SK-N-SH (cell line): ENCODE data around the gene TSPAN15. TPM values are rescaled to one million over a fixed set of nuclear protein-coding genes. Genes with fewer than 3 reads are reported as not detected.

ENCODE experiments used
- CTCF ChIA-PET: fragments of 300-600, 350-600 bp; formaldehyde crosslinking; extraction: SDS; loops from one replicate; lab custom pipeline; 2021; lab: Yijun Ruan, JAX
- POLR2A ChIA-PET: fragments of 350-600 bp; sonication (Branson Sonifier 250); formaldehyde crosslinking; extraction: SDS; loops from one replicate; lab custom pipeline; 2020; ENCODE audit warnings: antibody characterized with exemption, inconsistent platforms; lab: Yijun Ruan, JAX
- DNase-seq: peaks from one replicate; pipeline ENCODE4 v3.0.0; 2012
- H2AFZ ChIP-seq: fragments of 200-600 bp; sonication (generic); 2 replicates; pipeline ENCODE4 v1.8.1; 2016; ENCODE audit warnings: antibody characterized with exemption, mild to moderate bottlenecking, low read depth
- H3F3A ChIP-seq: fragments of 200-600 bp; sonication (generic); replicated peaks from 2 replicates; pipeline ENCODE3; 2016; ENCODE audit warnings: antibody characterized with exemption, mild to moderate bottlenecking; ENCODE audit not compliant: insufficient read depth
- H3K27ac ChIP-seq, 2 experiments: fragments of 200-500 bp in 1 of 2; fragments of 200-600 bp in 1 of 2; sonication (Bioruptor generic) in 1 of 2; sonication (generic), shearing (Covaris generic) in 1 of 2; 2 replicates each; pipeline versions ENCODE4 v1.5.1 to v1.6.1; 2014 to 2016; ENCODE audit warnings: low read depth in 2 of 2, inconsistent platforms in 1 of 2, low read length in 1 of 2, mild to moderate bottlenecking in 1 of 2, mixed read lengths in 1 of 2
- H3K27me3 ChIP-seq: fragments of 200-600 bp; sonication (generic), shearing (Covaris generic); 2 replicates; pipeline ENCODE4 v1.6.1; 2016; ENCODE audit warnings: mixed run types; ENCODE audit not compliant: insufficient read depth
- H3K36me3 ChIP-seq, 2 experiments: fragments of 200-500 bp in 1 of 2; fragments of 200-600 bp in 1 of 2; sonication (Bioruptor generic) in 1 of 2; sonication (generic) in 1 of 2; replicated peaks in 1 of 2; 2 replicates each; pipeline versions ENCODE3 to v1.5.1; 2014 to 2016; ENCODE audit warnings: low read length in 1 of 2, mild to moderate bottlenecking in 1 of 2; ENCODE audit not compliant: insufficient read depth in 2 of 2, control insufficient read depth in 1 of 2
- H3K4me1 ChIP-seq, 2 experiments: fragments of 200-500 bp in 1 of 2; fragments of 200-600 bp in 1 of 2; sonication (Bioruptor generic) in 1 of 2; sonication (generic), shearing (Covaris generic) in 1 of 2; 2 replicates each; pipeline versions ENCODE4 v1.5.1 to v1.6.1; 2014 to 2016; ENCODE audit warnings: low read depth in 1 of 2, low read length in 1 of 2, mixed run types in 1 of 2; ENCODE audit not compliant: insufficient read depth in 2 of 2, control insufficient read depth in 1 of 2
- H3K4me2 ChIP-seq: fragments of 200-600 bp; sonication (generic), shearing (Covaris generic); 2 replicates; pipeline ENCODE4 v1.6.1; 2017; ENCODE audit warnings: mixed run types
- H3K4me3 ChIP-seq, 2 experiments: fragments of 200-500 bp in 1 of 2; fragments of 200-600 bp in 1 of 2; sonication (Bioruptor generic) in 1 of 2; sonication (generic), shearing (Covaris generic) in 1 of 2; 2 replicates each; pipeline versions ENCODE4 v1.5.1 to v1.8.1; 2014 to 2016; ENCODE audit warnings: low read depth in 2 of 2, inconsistent platforms in 1 of 2, low read length in 1 of 2, mild to moderate bottlenecking in 1 of 2, mixed read lengths in 1 of 2, moderate library complexity in 1 of 2
- H3K79me2 ChIP-seq: fragments of 200-600 bp; sonication (generic); 2 replicates; pipeline ENCODE4 v1.8.1; 2017; ENCODE audit warnings: mild to moderate bottlenecking; ENCODE audit not compliant: insufficient read depth
- H3K9ac ChIP-seq: fragments of 200-600 bp; sonication (generic); 2 replicates; pipeline ENCODE4 v1.6.1; 2017; ENCODE audit warnings: mixed run types
- H3K9me2 ChIP-seq: fragments of 200-600 bp; sonication (generic); 2 replicates; pipeline ENCODE4 v1.6.1; 2017; ENCODE audit warnings: mixed run types
- H3K9me3 ChIP-seq: fragments of 200-600 bp; sonication (generic); 2 replicates; pipeline ENCODE4 v1.6.1; 2017; ENCODE audit warnings: mixed run types, mild to moderate bottlenecking, moderate library complexity
- H4K20me1 ChIP-seq: fragments of 200-600 bp; sonication (generic); 2 replicates; pipeline ENCODE4 v1.6.1; 2017; ENCODE audit warnings: mild to moderate bottlenecking, mixed run types; ENCODE audit not compliant: insufficient read depth
- EZH2phosphoT487 ChIP-seq: fragments of 200-600 bp; sonication (generic); IDR thresholded peaks from 2 replicates; pipeline ENCODE4 v1.6.1; 2017; ENCODE audit warnings: low read depth, mixed run types, mild to moderate bottlenecking, antibody characterized with exemption, moderate library complexity, borderline replicate concordance
- FOXJ3 ChIP-seq: sonication (generic); formaldehyde crosslinking; IDR thresholded peaks from 2 replicates; pipeline ENCODE4 v1.5.1; 2020; ENCODE audit warnings: mild to moderate bottlenecking, missing genetic modification reagents
- FOXM1 ChIP-seq: IDR thresholded peaks from 2 replicates; pipeline ENCODE4 v1.4.0; 2012; ENCODE audit warnings: low read depth, mild to moderate bottlenecking
- GABPA ChIP-seq: IDR thresholded peaks from 2 replicates; pipeline ENCODE4 v1.4.0; 2012; ENCODE audit warnings: low read depth, mild to moderate bottlenecking
- MXI1 ChIP-seq: IDR thresholded peaks from 2 replicates; pipeline ENCODE4 v1.6.1; 2012; ENCODE audit warnings: mild to moderate bottlenecking, low read depth, low read length, improper control_type of control experiment
- NFIC ChIP-seq: IDR thresholded peaks from 2 replicates; pipeline ENCODE4 v1.4.0; 2012; ENCODE audit warnings: borderline replicate concordance
- POLR2AphosphoS5 ChIP-seq: IDR thresholded peaks from 2 replicates; pipeline ENCODE4 v1.6.1; 2012; ENCODE audit warnings: low read depth, low read length
- RCOR1 ChIP-seq: fragments of 150-350 bp; IDR thresholded peaks from 2 replicates; pipeline ENCODE4 v1.6.1; 2017; ENCODE audit warnings: antibody characterized with exemption, low read length
- RFX5 ChIP-seq: IDR thresholded peaks from 2 replicates; pipeline ENCODE4 v1.6.1; 2012; ENCODE audit warnings: mild to moderate bottlenecking, improper control_type of control experiment, low read length
- SIN3A ChIP-seq: IDR thresholded peaks from 2 replicates; pipeline ENCODE4 v1.6.1; 2012; ENCODE audit warnings: low read depth, mild to moderate bottlenecking, low read length, moderate library complexity, borderline replicate concordance
- SMC3 ChIP-seq: IDR thresholded peaks from 2 replicates; pipeline ENCODE4 v1.6.1; 2012; ENCODE audit warnings: low read depth, low read length, improper control_type of control experiment
- TCF12 ChIP-seq: IDR thresholded peaks from 2 replicates; pipeline ENCODE4 v1.4.0; 2012
- YY1 ChIP-seq: IDR thresholded peaks from 2 replicates; pipeline ENCODE4 v1.4.0; 2012; ENCODE audit warnings: low read depth, mild to moderate bottlenecking
- WGBS: methylation state at CpG from one replicate; pipeline ENCODE4 v1.1.6; 2017; ENCODE audit warnings: low lambda C conversion rate; 5-methylcytosine and 5-hydroxymethylcytosine counted together
- polyA plus RNA-seq, 3 experiments: library from polyadenylated mRNA; depleted of rRNA; stranded (reverse); fragments of >200 nt; gene quantifications; 2 replicates each; pipeline ENCODE4 v1.2.3, GENCODE V29; 2012
- TF ChIP-seq, protein P1 (sequence below): IDR thresholded peaks from 2 replicates; pipeline ENCODE4 v1.4.0; 2012; ENCODE audit warnings: low read depth, borderline replicate concordance
- TF ChIP-seq, protein P2 (sequence below): fragments of 200-600 bp; sonication (generic); IDR thresholded peaks from 2 replicates; pipeline ENCODE4 v1.6.1; 2017; ENCODE audit warnings: antibody characterized with exemption, mild to moderate bottlenecking, moderate library complexity
- TF ChIP-seq, protein P3 (sequence below): fragments of 150-350 bp; IDR thresholded peaks from 2 replicates; pipeline ENCODE4 v1.6.1; 2016; ENCODE audit warnings: mild to moderate bottlenecking, low read depth, low read length
- TF ChIP-seq, protein P4 (sequence below): fragments of 150-350 bp; IDR thresholded peaks from 2 replicates; pipeline ENCODE4 v1.6.1; 2017; ENCODE audit warnings: antibody characterized with exemption, low read length, low read depth, borderline replicate concordance
- TF ChIP-seq, protein P5 (sequence below): IDR thresholded peaks from 2 replicates; pipeline ENCODE4 v1.4.0; 2012; ENCODE audit warnings: low read depth
- TF ChIP-seq, protein P6 (sequence below): IDR thresholded peaks from 2 replicates; pipeline ENCODE4 v1.4.0; 2012; ENCODE audit warnings: low read depth, borderline replicate concordance
- TF ChIP-seq, protein P7 (sequence below): IDR thresholded peaks from 2 replicates; pipeline ENCODE4; 2012

Gene TSPAN15
- polyA plus RNA-seq, 1 of the 3 experiments (the other 2 are of a cell fraction), result 8.5 TPM

DNA sequence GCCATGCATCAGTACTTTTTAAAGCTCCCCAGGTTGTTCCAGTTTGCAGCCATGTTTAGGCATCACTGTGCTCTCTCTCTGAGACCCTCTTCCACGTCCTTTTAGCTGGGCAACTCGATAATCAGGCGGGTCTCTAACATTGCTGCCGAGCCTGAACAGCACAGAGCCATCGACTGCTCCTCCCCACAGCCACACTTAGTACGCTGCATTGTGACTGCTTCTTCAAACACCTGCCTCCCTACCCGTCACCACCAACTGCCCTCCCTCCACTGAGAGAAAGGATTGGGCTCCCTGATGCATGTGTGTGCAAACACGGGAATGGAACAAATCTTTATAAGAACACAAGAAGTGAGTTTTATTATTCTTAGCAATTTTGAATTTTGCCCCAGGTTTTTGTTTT lies 23.1 kb upstream of the TSPAN15 start (continued):
- TF ChIP-seq EZH2phosphoT487, result no peak

DNA sequence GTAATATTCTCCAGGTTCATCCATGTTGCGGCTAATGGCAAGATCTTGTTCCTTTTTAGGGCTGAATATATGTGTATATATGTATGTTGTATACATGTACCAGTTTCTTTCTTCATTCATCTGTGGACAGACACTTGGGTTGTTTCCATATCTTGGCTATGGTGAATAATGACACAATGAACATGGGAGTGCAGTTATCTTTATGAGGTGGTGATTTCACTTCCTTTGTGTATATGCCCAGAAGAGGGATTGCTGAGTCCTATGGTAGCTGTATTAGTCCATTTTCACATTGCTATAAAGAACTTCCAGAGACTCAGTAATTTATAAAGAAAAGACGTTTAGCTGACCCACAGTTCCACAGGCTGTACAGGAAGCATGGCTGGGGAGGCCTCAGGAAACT lies 17.1 kb upstream of the TSPAN15 start:
- no peaks in the 10 kb centered on the region for H3F3A ChIP-seq
- peaks cover 9 to 13% of the 10 kb centered on the region in 2 experiments; a peak in 3 of 4 replicates for H3K4me1 ChIP-seq
- H3K9ac ChIP-seq, result no peak overlapping the region
- no peak overlapping the region for H3K4me3 ChIP-seq
- 45% methylated on average over 2 of the region's 2 CpGs for WGBS
- no peaks in the 10 kb centered on the region for H3K36me3 ChIP-seq
- H3K9me3 ChIP-seq, result no peaks in the 10 kb centered on the region
- H3K4me2 ChIP-seq, result no peak overlapping the region
- ChIA-PET POLR2A (no interaction called here), CTCF (interaction anchor here (1.1 to 1.4 kb wide), 3 partner anchors 10 to 15 kb away, joined by 3 to 4 read pairs (median 3); no protein-coding TSS in a partner anchor)
- no peak for DNase-seq
- no peaks in the 10 kb centered on the region for H4K20me1 ChIP-seq
- no peak overlapping the region for H3K27ac ChIP-seq
- H3K9me2 ChIP-seq, result no peaks in the 10 kb centered on the region
- H2AFZ ChIP-seq, result no peak overlapping the region
- H3K79me2 ChIP-seq, result no peaks in the 10 kb centered on the region
- H3K27me3 ChIP-seq, result no peaks in the 10 kb centered on the region
- TF ChIP-seq, protein P1, sequence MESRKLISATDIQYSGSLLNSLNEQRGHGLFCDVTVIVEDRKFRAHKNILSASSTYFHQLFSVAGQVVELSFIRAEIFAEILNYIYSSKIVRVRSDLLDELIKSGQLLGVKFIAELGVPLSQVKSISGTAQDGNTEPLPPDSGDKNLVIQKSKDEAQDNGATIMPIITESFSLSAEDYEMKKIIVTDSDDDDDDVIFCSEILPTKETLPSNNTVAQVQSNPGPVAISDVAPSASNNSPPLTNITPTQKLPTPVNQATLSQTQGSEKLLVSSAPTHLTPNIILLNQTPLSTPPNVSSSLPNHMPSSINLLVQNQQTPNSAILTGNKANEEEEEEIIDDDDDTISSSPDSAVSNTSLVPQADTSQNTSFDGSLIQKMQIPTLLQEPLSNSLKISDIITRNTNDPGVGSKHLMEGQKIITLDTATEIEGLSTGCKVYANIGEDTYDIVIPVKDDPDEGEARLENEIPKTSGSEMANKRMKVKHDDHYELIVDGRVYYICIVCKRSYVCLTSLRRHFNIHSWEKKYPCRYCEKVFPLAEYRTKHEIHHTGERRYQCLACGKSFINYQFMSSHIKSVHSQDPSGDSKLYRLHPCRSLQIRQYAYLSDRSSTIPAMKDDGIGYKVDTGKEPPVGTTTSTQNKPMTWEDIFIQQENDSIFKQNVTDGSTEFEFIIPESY, result no peak
- TF ChIP-seq, protein P2, sequence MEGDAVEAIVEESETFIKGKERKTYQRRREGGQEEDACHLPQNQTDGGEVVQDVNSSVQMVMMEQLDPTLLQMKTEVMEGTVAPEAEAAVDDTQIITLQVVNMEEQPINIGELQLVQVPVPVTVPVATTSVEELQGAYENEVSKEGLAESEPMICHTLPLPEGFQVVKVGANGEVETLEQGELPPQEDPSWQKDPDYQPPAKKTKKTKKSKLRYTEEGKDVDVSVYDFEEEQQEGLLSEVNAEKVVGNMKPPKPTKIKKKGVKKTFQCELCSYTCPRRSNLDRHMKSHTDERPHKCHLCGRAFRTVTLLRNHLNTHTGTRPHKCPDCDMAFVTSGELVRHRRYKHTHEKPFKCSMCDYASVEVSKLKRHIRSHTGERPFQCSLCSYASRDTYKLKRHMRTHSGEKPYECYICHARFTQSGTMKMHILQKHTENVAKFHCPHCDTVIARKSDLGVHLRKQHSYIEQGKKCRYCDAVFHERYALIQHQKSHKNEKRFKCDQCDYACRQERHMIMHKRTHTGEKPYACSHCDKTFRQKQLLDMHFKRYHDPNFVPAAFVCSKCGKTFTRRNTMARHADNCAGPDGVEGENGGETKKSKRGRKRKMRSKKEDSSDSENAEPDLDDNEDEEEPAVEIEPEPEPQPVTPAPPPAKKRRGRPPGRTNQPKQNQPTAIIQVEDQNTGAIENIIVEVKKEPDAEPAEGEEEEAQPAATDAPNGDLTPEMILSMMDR, result no peak
- TF ChIP-seq RCOR1 (no peak), YY1 (no peak), NFIC (no peak), SIN3A (no peak), GABPA (no peak), POLR2AphosphoS5 (no peak), SMC3 (no peak), RFX5 (no peak), TCF12 (no peak), FOXM1 (no peak), FOXJ3 (CRISPR knock-in tag) (no peak), MXI1 (no peak)
- TF ChIP-seq, protein P3, sequence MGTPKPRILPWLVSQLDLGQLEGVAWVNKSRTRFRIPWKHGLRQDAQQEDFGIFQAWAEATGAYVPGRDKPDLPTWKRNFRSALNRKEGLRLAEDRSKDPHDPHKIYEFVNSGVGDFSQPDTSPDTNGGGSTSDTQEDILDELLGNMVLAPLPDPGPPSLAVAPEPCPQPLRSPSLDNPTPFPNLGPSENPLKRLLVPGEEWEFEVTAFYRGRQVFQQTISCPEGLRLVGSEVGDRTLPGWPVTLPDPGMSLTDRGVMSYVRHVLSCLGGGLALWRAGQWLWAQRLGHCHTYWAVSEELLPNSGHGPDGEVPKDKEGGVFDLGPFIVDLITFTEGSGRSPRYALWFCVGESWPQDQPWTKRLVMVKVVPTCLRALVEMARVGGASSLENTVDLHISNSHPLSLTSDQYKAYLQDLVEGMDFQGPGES, result no peak
- TF ChIP-seq, protein P4, sequence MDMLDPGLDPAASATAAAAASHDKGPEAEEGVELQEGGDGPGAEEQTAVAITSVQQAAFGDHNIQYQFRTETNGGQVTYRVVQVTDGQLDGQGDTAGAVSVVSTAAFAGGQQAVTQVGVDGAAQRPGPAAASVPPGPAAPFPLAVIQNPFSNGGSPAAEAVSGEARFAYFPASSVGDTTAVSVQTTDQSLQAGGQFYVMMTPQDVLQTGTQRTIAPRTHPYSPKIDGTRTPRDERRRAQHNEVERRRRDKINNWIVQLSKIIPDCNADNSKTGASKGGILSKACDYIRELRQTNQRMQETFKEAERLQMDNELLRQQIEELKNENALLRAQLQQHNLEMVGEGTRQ, result no peak
- TF ChIP-seq, protein P5, sequence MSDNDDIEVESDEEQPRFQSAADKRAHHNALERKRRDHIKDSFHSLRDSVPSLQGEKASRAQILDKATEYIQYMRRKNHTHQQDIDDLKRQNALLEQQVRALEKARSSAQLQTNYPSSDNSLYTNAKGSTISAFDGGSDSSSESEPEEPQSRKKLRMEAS, result no peak
- TF ChIP-seq, protein P6, sequence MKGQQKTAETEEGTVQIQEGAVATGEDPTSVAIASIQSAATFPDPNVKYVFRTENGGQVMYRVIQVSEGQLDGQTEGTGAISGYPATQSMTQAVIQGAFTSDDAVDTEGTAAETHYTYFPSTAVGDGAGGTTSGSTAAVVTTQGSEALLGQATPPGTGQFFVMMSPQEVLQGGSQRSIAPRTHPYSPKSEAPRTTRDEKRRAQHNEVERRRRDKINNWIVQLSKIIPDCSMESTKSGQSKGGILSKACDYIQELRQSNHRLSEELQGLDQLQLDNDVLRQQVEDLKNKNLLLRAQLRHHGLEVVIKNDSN, result no peak
- TF ChIP-seq, protein P7, sequence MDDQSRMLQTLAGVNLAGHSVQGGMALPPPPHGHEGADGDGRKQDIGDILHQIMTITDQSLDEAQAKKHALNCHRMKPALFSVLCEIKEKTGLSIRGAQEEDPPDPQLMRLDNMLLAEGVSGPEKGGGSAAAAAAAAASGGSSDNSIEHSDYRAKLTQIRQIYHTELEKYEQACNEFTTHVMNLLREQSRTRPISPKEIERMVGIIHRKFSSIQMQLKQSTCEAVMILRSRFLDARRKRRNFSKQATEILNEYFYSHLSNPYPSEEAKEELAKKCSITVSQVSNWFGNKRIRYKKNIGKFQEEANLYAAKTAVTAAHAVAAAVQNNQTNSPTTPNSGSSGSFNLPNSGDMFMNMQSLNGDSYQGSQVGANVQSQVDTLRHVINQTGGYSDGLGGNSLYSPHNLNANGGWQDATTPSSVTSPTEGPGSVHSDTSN, result no peak
